Vagina (tissue), 2 donors: ENCODE results near the gene NOTCH1.

ENCODE experiments used
- CTCF ChIP-seq, 3 experiments: fragments of 450-650 bp in 2 of 3; fragments of 200-600 bp in 1 of 3; sonication (generic) in 1 of 3; IDR thresholded peaks; one replicate each; pipeline ENCODE4 v1.5.1; 2017 to 2019; ENCODE audit warnings: antibody characterized with exemption in 3 of 3, mild to moderate bottlenecking in 2 of 3, moderate library complexity in 2 of 3
- POLR2A ChIP-seq, 2 donors: fragments of 450-650 bp; IDR thresholded peaks; one replicate each; pipeline ENCODE4 v1.6.1; 2017; ENCODE audit warnings: antibody characterized with exemption in 2 of 2, mild to moderate bottlenecking in 2 of 2, moderate library complexity in 2 of 2
- POLR2AphosphoS5 ChIP-seq, 2 donors: sonication (generic); formaldehyde crosslinking; IDR thresholded peaks; one replicate each; pipeline ENCODE4 v1.9.0; 2017; ENCODE audit warnings: antibody characterized with exemption in 2 of 2, mild to moderate bottlenecking in 2 of 2, low read depth in 1 of 2; ENCODE audit not compliant: insufficient read depth in 1 of 2

GRCh38 chr9:136451221-136451877 lies 94.5 kb downstream of the NOTCH1 start:
- TF ChIP-seq CTCF (IDR thresholded peaks at IDR 0.05), result no peak
- TF ChIP-seq POLR2A (IDR thresholded peaks at IDR 0.05), result no peak
- TF ChIP-seq POLR2AphosphoS5 (IDR thresholded peaks at IDR 0.05; ENCODE audit: insufficient read depth in 1 of 2, low read depth in 1 of 2), result no peak
